SK-N-SH (cell line): ENCODE results near the gene JADE2. TPM values are rescaled to one million over a fixed set of nuclear protein-coding genes. Genes with fewer than 3 reads are reported as not detected.

ENCODE experiments used
- CTCF ChIA-PET: fragments of 300-600, 350-600 bp; formaldehyde crosslinking; extraction: SDS; loops from one replicate; lab custom pipeline; 2021; lab: Yijun Ruan, JAX
- POLR2A ChIA-PET: fragments of 350-600 bp; sonication (Branson Sonifier 250); formaldehyde crosslinking; extraction: SDS; loops from one replicate; lab custom pipeline; 2020; ENCODE audit warnings: antibody characterized with exemption, inconsistent platforms; lab: Yijun Ruan, JAX
- DNase-seq: peaks from one replicate; pipeline ENCODE4 v3.0.0; 2012
- H2AFZ ChIP-seq: fragments of 200-600 bp; sonication (generic); 2 replicates; pipeline ENCODE4 v1.8.1; 2016; ENCODE audit warnings: antibody characterized with exemption, mild to moderate bottlenecking, low read depth
- H3F3A ChIP-seq: fragments of 200-600 bp; sonication (generic); replicated peaks from 2 replicates; pipeline ENCODE3; 2016; ENCODE audit warnings: antibody characterized with exemption, mild to moderate bottlenecking; ENCODE audit not compliant: insufficient read depth
- H3K27ac ChIP-seq, 2 experiments: fragments of 200-500 bp in 1 of 2; fragments of 200-600 bp in 1 of 2; sonication (Bioruptor generic) in 1 of 2; sonication (generic), shearing (Covaris generic) in 1 of 2; 2 replicates each; pipeline versions ENCODE4 v1.5.1 to v1.6.1; 2014 to 2016; ENCODE audit warnings: low read depth in 2 of 2, inconsistent platforms in 1 of 2, low read length in 1 of 2, mild to moderate bottlenecking in 1 of 2, mixed read lengths in 1 of 2
- H3K27me3 ChIP-seq: fragments of 200-600 bp; sonication (generic), shearing (Covaris generic); 2 replicates; pipeline ENCODE4 v1.6.1; 2016; ENCODE audit warnings: mixed run types; ENCODE audit not compliant: insufficient read depth
- H3K36me3 ChIP-seq, 2 experiments: fragments of 200-500 bp in 1 of 2; fragments of 200-600 bp in 1 of 2; sonication (Bioruptor generic) in 1 of 2; sonication (generic) in 1 of 2; replicated peaks in 1 of 2; 2 replicates each; pipeline versions ENCODE3 to v1.5.1; 2014 to 2016; ENCODE audit warnings: low read length in 1 of 2, mild to moderate bottlenecking in 1 of 2; ENCODE audit not compliant: insufficient read depth in 2 of 2, control insufficient read depth in 1 of 2
- H3K4me1 ChIP-seq, 2 experiments: fragments of 200-500 bp in 1 of 2; fragments of 200-600 bp in 1 of 2; sonication (Bioruptor generic) in 1 of 2; sonication (generic), shearing (Covaris generic) in 1 of 2; 2 replicates each; pipeline versions ENCODE4 v1.5.1 to v1.6.1; 2014 to 2016; ENCODE audit warnings: low read depth in 1 of 2, low read length in 1 of 2, mixed run types in 1 of 2; ENCODE audit not compliant: insufficient read depth in 2 of 2, control insufficient read depth in 1 of 2
- H3K4me2 ChIP-seq: fragments of 200-600 bp; sonication (generic), shearing (Covaris generic); 2 replicates; pipeline ENCODE4 v1.6.1; 2017; ENCODE audit warnings: mixed run types
- H3K4me3 ChIP-seq, 2 experiments: fragments of 200-500 bp in 1 of 2; fragments of 200-600 bp in 1 of 2; sonication (Bioruptor generic) in 1 of 2; sonication (generic), shearing (Covaris generic) in 1 of 2; 2 replicates each; pipeline versions ENCODE4 v1.5.1 to v1.8.1; 2014 to 2016; ENCODE audit warnings: low read depth in 2 of 2, inconsistent platforms in 1 of 2, low read length in 1 of 2, mild to moderate bottlenecking in 1 of 2, mixed read lengths in 1 of 2, moderate library complexity in 1 of 2
- H3K79me2 ChIP-seq: fragments of 200-600 bp; sonication (generic); 2 replicates; pipeline ENCODE4 v1.8.1; 2017; ENCODE audit warnings: mild to moderate bottlenecking; ENCODE audit not compliant: insufficient read depth
- H3K9ac ChIP-seq: fragments of 200-600 bp; sonication (generic); 2 replicates; pipeline ENCODE4 v1.6.1; 2017; ENCODE audit warnings: mixed run types
- H3K9me2 ChIP-seq: fragments of 200-600 bp; sonication (generic); 2 replicates; pipeline ENCODE4 v1.6.1; 2017; ENCODE audit warnings: mixed run types
- H3K9me3 ChIP-seq: fragments of 200-600 bp; sonication (generic); 2 replicates; pipeline ENCODE4 v1.6.1; 2017; ENCODE audit warnings: mixed run types, mild to moderate bottlenecking, moderate library complexity
- H4K20me1 ChIP-seq: fragments of 200-600 bp; sonication (generic); 2 replicates; pipeline ENCODE4 v1.6.1; 2017; ENCODE audit warnings: mild to moderate bottlenecking, mixed run types; ENCODE audit not compliant: insufficient read depth
- EZH2phosphoT487 ChIP-seq: fragments of 200-600 bp; sonication (generic); IDR thresholded peaks from 2 replicates; pipeline ENCODE4 v1.6.1; 2017; ENCODE audit warnings: low read depth, mixed run types, mild to moderate bottlenecking, antibody characterized with exemption, moderate library complexity, borderline replicate concordance
- FOSL2 ChIP-seq: IDR thresholded peaks from 2 replicates; pipeline ENCODE4 v1.4.0; 2012; ENCODE audit warnings: low read depth, mild to moderate bottlenecking, moderate library complexity, borderline replicate concordance
- GABPA ChIP-seq: IDR thresholded peaks from 2 replicates; pipeline ENCODE4 v1.4.0; 2012; ENCODE audit warnings: low read depth, mild to moderate bottlenecking
- GATA2 ChIP-seq: sonication (generic); formaldehyde crosslinking; IDR thresholded peaks from 2 replicates; pipeline ENCODE4 v1.5.0; 2020; ENCODE audit warnings: mild to moderate bottlenecking, missing genetic modification reagents
- POLR2AphosphoS5 ChIP-seq: IDR thresholded peaks from 2 replicates; pipeline ENCODE4 v1.6.1; 2012; ENCODE audit warnings: low read depth, low read length
- REST ChIP-seq: IDR thresholded peaks from 2 replicates; pipeline ENCODE4 v1.6.1; 2012; ENCODE audit warnings: mild to moderate bottlenecking, low read depth, low read length, moderate library complexity
- TAF1 ChIP-seq: IDR thresholded peaks from 2 replicates; pipeline ENCODE4 v1.6.1; 2012; ENCODE audit warnings: low read depth, mild to moderate bottlenecking, low read length, moderate library complexity, borderline replicate concordance
- WGBS: methylation state at CpG from one replicate; pipeline ENCODE4 v1.1.6; 2017; ENCODE audit warnings: low lambda C conversion rate; 5-methylcytosine and 5-hydroxymethylcytosine counted together
- polyA plus RNA-seq, 3 experiments: library from polyadenylated mRNA; depleted of rRNA; stranded (reverse); fragments of >200 nt; gene quantifications; 2 replicates each; pipeline ENCODE4 v1.2.3, GENCODE V29; 2012

The JADE2 gene
- polyA plus RNA-seq, 1 of the 3 experiments (the other 2 are of a cell fraction) = 25.7 TPM

DNA sequence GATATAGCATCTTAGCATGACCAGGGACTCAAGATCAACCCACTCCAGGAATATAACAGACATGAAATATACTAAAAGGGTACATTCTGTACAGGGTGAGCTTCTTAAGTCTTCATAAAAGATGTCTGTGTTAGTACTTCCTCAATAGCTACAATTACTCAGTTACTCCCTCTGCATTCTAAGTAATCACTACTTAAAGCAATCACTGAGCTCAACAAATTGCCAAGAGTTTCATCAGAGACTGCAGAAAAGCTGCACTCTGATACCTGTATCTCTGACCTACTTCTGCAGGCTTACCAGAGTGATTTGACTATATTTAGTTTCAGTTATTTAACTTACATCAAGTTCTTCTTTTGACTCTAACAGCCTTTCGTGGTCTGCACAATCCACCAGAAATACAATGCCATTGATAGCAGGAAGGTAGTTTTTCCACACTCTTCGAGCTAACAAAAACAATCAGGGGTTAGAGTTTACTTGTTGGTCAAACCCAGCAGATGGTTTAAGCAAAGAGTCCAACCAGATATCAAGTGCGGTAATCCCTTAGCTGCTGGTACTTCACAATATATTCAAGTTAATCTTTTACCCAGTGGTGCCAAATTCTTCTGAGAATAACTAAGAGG, 83.9 kb downstream of the JADE2 start:
- no peak overlapping the region for H3K9ac ChIP-seq
- H3K4me2 ChIP-seq = no peak overlapping the region
- H3K9me3 ChIP-seq = no peaks in the 10 kb centered on the region
- H3K79me2 ChIP-seq = no peaks in the 10 kb centered on the region
- no peaks in the 10 kb centered on the region for H4K20me1 ChIP-seq
- WGBS = 94% methylated on average over 3 of the region's 3 CpGs
- no peak overlapping the region for H2AFZ ChIP-seq
- H3K9me2 ChIP-seq = no peaks in the 10 kb centered on the region
- CTCF ChIA-PET = interaction anchor here (1.6 to 1.7 kb wide), 2 partner anchors 198 to 469 kb away, joined by 3 to 4 read pairs; partner anchors contain the start of gene CDKN2AIPNL
- H3K27ac ChIP-seq = no peak overlapping the region
- DNase-seq = no peak
- H3K27me3 ChIP-seq = no peaks in the 10 kb centered on the region
- no peaks in the 10 kb centered on the region for H3K4me1 ChIP-seq
- peaks cover 63 to 79% of the 10 kb centered on the region in 2 experiments for H3K36me3 ChIP-seq
- peaks cover 9% of the 10 kb centered on the region for H3F3A ChIP-seq
- no peak overlapping the region for H3K4me3 ChIP-seq
- TF ChIP-seq EZH2phosphoT487 (no peak), REST (no peak), FOSL2 (no peak), POLR2AphosphoS5 (no peak), GATA2 (CRISPR knock-in tag) (no peak)
- TF ChIP-seq, all 33 proteins: peak for 0
- POLR2A ChIA-PET = interaction anchor here (0.6 kb wide), 1 partner anchor 62 kb away, joined by 5 read pairs; no protein-coding TSS in a partner anchor

GRCh38 chr5:134610725-134611124, 85.3 kb downstream of the JADE2 start:
- no peak for TF ChIP-seq TAF1
- TF ChIP-seq GABPA = no peak
- no peaks in the 10 kb centered on the region for H3K27me3 ChIP-seq
- H3K4me3 ChIP-seq = no peak overlapping the region
- H3K27ac ChIP-seq = no peak overlapping the region
- peaks cover 54 to 71% of the 10 kb centered on the region in 2 experiments for H3K36me3 ChIP-seq
- no peaks in the 10 kb centered on the region for H4K20me1 ChIP-seq
- DNase-seq = no peak
- H3K4me1 ChIP-seq = no peaks in the 10 kb centered on the region
- ChIA-PET POLR2A (no interaction called here), CTCF (interaction anchor here (0.6 to 1.7 kb wide), 2 partner anchors 24 to 199 kb away, joined by 3 to 4 read pairs; partner anchors contain the start of gene CDKN2AIPNL)
- H3K9ac ChIP-seq = no peak overlapping the region
- no peak overlapping the region for H3K4me2 ChIP-seq
- no peaks in the 10 kb centered on the region for H3K9me3 ChIP-seq
- H2AFZ ChIP-seq = no peak overlapping the region
- H3K79me2 ChIP-seq = no peaks in the 10 kb centered on the region
- no peaks in the 10 kb centered on the region for H3K9me2 ChIP-seq
- peaks cover 2% of the 10 kb centered on the region for H3F3A ChIP-seq
